Mucosa of descending colon (tissue), 3 donors: Measurements from ENCODE around the gene PTPN18. TPM values are rescaled to one million over a fixed set of nuclear protein-coding genes. Genes with fewer than 3 reads are reported as not detected.

ENCODE experiments used
- ATAC-seq: fragments of 200-7000 bp; cut with Tn5 transposase; one replicate; pipeline ENCODE4 v1.9.1; 2020; ENCODE audit warnings: mild to moderate bottlenecking, moderate library complexity
- DNase-seq, 3 donors: peaks; one replicate each; pipeline ENCODE4 v3.0.0-alpha.2; 2020
- H3K36me3 ChIP-seq: fragments of 200-600 bp; one replicate; pipeline ENCODE4 v1.8.0; 2021; ENCODE audit warnings: low read depth, mild to moderate bottlenecking
- H3K4me1 ChIP-seq: fragments of 200-600 bp; one replicate; pipeline ENCODE4 v1.8.0; 2021; ENCODE audit warnings: low read depth, mild to moderate bottlenecking
- H3K4me3 ChIP-seq: fragments of 200-600 bp; one replicate; pipeline ENCODE4 v1.8.0; 2021; ENCODE audit warnings: mild to moderate bottlenecking
- H3K9me3 ChIP-seq: fragments of 200-600 bp; one replicate; pipeline ENCODE4 v1.8.0; 2021; ENCODE audit warnings: mild to moderate bottlenecking
- intact Hi-C, 2 donors: fragments of 100-400 bp; cut with DNase I in 1 of 2; cut with micrococcal nuclease in 1 of 2; formaldehyde crosslinking; loops; one replicate each; pipeline versions ENCODE4 v1.11.0 to v1.11.1; 2022; cut with DNase I, micrococcal nuclease
- total RNA-seq, 3 donors: library from RNA; stranded (reverse); fragmentation: NEBNext Ultra II Directional in 2 of 3; extraction: Animal tissue kit (Norgen Biotek cat#: 25700) in 2 of 3; gene quantifications; one replicate each; pipeline versions ENCODE4 v1.2.1 to v1.2.4, GENCODE V29; 2021 to 2023
- TF ChIP-seq, protein P1 (sequence below): fragments of 200-600 bp; IDR thresholded peaks from one replicate; pipeline ENCODE4 v1.8.0; 2022; ENCODE audit warnings: antibody characterized with exemption, mild to moderate bottlenecking
- donor health status: DM: no; HTN: no; CAD: no; lungs with moderate emphysema.
- donor health status: DM: no; HTN: no; CAD: no.
- donor health status: DM: no; HTN: yes; CAD: no.

PTPN18 gene
- total RNA-seq, 3 donors from 2014 or later: 115 to 197 (median 120) TPM

- no peak for DNase-seq
- intact Hi-C loops: no loop called here
- TF ChIP-seq, protein P1, sequence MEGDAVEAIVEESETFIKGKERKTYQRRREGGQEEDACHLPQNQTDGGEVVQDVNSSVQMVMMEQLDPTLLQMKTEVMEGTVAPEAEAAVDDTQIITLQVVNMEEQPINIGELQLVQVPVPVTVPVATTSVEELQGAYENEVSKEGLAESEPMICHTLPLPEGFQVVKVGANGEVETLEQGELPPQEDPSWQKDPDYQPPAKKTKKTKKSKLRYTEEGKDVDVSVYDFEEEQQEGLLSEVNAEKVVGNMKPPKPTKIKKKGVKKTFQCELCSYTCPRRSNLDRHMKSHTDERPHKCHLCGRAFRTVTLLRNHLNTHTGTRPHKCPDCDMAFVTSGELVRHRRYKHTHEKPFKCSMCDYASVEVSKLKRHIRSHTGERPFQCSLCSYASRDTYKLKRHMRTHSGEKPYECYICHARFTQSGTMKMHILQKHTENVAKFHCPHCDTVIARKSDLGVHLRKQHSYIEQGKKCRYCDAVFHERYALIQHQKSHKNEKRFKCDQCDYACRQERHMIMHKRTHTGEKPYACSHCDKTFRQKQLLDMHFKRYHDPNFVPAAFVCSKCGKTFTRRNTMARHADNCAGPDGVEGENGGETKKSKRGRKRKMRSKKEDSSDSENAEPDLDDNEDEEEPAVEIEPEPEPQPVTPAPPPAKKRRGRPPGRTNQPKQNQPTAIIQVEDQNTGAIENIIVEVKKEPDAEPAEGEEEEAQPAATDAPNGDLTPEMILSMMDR: no peak
Measured at GRCh38 chr2:130380096-130380934, 24.5 kb downstream of the PTPN18 start.

GRCh38 chr2:130381145-130381544, 25.3 kb downstream of the PTPN18 start:
- intact Hi-C loops: no loop called here
- TF ChIP-seq, protein P1: no peak
- H3K4me1 ChIP-seq: no peaks in the 10 kb centered on the region
- no peak overlapping the region for H3K4me3 ChIP-seq
- ATAC-seq (no peak), DNase-seq (no peak)
- no peaks in the 10 kb centered on the region for H3K36me3 ChIP-seq
- no peaks in the 10 kb centered on the region for H3K9me3 ChIP-seq

More at GRCh38 chr2:130380096-130380934, 24.5 kb downstream of the PTPN18 start:
- ATAC-seq: no peak
- no peak overlapping the region for H3K4me3 ChIP-seq
- H3K4me1 ChIP-seq: no peaks in the 10 kb centered on the region
- no peaks in the 10 kb centered on the region for H3K36me3 ChIP-seq
- H3K9me3 ChIP-seq: no peaks in the 10 kb centered on the region

GRCh38 chr2:130381619-130382018, 25.8 kb downstream of the PTPN18 start:
- intact Hi-C loops: no loop called here
- ATAC-seq: no peak
- no peaks in the 10 kb centered on the region for H3K36me3 ChIP-seq
- H3K9me3 ChIP-seq: no peaks in the 10 kb centered on the region
- DNase-seq: no peak
- H3K4me1 ChIP-seq: no peaks in the 10 kb centered on the region
- no peak overlapping the region for H3K4me3 ChIP-seq
- TF ChIP-seq, protein P1: no peak

- intact Hi-C loops: no loop called here
- ATAC-seq: no peak
- no peak for DNase-seq
- Histone ChIP-seq H3K36me3 (no peaks in the 10 kb centered on the region), H3K9me3 (no peaks in the 10 kb centered on the region), H3K4me3 (no peak overlapping the region), H3K4me1 (no peaks in the 10 kb centered on the region)
- TF ChIP-seq, protein P1: no peak
Measured at GRCh38 chr2:130382313-130382917, 26.6 kb downstream of the PTPN18 start.

DNA sequence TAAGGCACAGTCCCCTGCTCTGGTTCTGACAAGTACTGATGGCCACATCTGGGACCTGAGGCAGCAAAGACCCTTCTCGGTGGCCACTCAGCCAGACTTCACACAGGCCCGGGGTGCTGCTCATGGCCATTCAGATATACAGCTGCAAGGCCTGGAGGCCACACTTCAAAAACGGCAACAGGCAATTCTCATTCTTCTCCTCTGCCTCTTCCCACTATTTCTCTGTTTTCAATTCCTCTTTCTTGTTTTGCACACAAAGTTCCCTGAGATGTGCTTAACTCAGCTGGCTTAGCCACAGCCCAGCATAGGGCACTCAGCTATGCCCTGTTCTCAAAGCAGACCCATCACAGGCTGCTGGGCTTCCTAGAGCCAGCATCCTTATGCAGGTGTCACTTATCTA, 29.9 kb downstream of the PTPN18 start:
- TF ChIP-seq, protein P1: no peak
- DNase-seq (no peak), ATAC-seq (peak; percentile 2)
- Histone ChIP-seq H3K4me3 (no peak overlapping the region), H3K9me3 (no peaks in the 10 kb centered on the region), H3K36me3 (no peaks in the 10 kb centered on the region), H3K4me1 (peaks cover 7% of the 10 kb centered on the region)
- intact Hi-C loops: no loop called here
